ENCODE data around the gene TPST2. TPM values are rescaled to one million over a fixed set of nuclear protein-coding genes. Genes with fewer than 3 reads are reported as not detected.

The TPST2 gene
- total RNA-seq, 1 donor from 2014 or later: 28.5 TPM

DNA sequence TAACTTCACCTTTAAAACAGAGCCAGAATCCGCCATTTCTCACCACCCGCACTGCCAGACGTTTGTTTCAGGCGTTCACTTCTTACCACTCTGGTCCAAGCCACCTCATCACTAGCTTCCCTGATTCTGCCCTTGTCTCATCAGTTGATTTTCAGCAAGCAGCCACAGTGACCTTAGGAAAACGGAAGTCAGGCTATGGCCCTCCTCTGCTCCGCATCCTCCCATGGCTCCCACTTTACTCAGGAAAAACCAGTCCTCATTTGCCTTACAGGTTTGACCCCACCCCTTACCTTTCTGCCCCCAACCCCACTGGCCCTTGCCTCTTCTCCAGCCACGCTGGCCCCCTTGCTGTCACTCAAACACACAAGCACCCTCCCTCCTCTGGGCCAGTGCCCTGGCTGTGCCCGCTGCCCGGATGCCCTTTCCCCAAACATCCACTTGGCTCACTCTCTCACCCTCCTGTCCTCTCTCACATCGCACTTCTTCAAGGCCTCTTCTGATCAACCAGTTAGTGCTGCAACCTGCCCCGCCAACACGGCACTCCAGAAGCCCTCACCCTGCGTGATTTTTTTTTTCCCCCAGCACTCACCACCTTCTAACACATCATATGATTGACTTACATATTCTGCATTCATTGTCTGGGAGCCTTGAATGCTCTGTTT is 18.9 kb downstream of the TPST2 start:
- Histone ChIP-seq H3K36me3 (no peaks in the 10 kb centered on the region), H3K4me1 (peaks cover 65% of the 10 kb centered on the region), H3K27ac (replicated peaks) (peak overlapping the region; percentile 38), H3K27me3 (ENCODE audit: low read depth) (no peaks in the 10 kb centered on the region), H3K4me3 (no peak overlapping the region), H3K9me3 (replicated peaks) (no peaks in the 10 kb centered on the region)
- intact Hi-C loops (cut with micrococcal nuclease): no loop called here
- TF ChIP-seq, protein P1, sequence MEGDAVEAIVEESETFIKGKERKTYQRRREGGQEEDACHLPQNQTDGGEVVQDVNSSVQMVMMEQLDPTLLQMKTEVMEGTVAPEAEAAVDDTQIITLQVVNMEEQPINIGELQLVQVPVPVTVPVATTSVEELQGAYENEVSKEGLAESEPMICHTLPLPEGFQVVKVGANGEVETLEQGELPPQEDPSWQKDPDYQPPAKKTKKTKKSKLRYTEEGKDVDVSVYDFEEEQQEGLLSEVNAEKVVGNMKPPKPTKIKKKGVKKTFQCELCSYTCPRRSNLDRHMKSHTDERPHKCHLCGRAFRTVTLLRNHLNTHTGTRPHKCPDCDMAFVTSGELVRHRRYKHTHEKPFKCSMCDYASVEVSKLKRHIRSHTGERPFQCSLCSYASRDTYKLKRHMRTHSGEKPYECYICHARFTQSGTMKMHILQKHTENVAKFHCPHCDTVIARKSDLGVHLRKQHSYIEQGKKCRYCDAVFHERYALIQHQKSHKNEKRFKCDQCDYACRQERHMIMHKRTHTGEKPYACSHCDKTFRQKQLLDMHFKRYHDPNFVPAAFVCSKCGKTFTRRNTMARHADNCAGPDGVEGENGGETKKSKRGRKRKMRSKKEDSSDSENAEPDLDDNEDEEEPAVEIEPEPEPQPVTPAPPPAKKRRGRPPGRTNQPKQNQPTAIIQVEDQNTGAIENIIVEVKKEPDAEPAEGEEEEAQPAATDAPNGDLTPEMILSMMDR (IDR thresholded peaks at IDR 0.05; ENCODE audit: borderline replicate concordance): no peak
- DNase-seq: peak; percentile 19

- H3K9me3 ChIP-seq (replicated peaks): no peaks in the 10 kb centered on the region
- H3K27ac ChIP-seq (replicated peaks): peak overlapping the region; percentile 38
- peaks cover 60% of the 10 kb centered on the region for H3K4me1 ChIP-seq
- no peak overlapping the region for H3K4me3 ChIP-seq
- TF ChIP-seq, protein P1 (IDR thresholded peaks at IDR 0.05; ENCODE audit: borderline replicate concordance): no peak
- no peaks in the 10 kb centered on the region for H3K27me3 ChIP-seq (ENCODE audit: low read depth)
- DNase-seq: no peak
- intact Hi-C loops (cut with micrococcal nuclease): no loop called here
- H3K36me3 ChIP-seq: peaks cover 1% of the 10 kb centered on the region
Measured at GRCh38 chr22:26570115-26570514, 19.8 kb downstream of the TPST2 start.

- Histone ChIP-seq H3K4me1 (peaks cover 53% of the 10 kb centered on the region), H3K4me3 (no peak overlapping the region)
Measured at GRCh38 chr22:26568207-26568706, 21.7 kb downstream of the TPST2 start.

GRCh38 chr22:26567610-26568009 is 22.3 kb downstream of the TPST2 start:
- intact Hi-C loops (cut with micrococcal nuclease): no loop called here
- Histone ChIP-seq H3K27ac (replicated peaks) (peak overlapping the region; percentile 43), H3K9me3 (replicated peaks) (no peaks in the 10 kb centered on the region), H3K27me3 (ENCODE audit: low read depth) (no peaks in the 10 kb centered on the region), H3K4me3 (no peak overlapping the region), H3K36me3 (peaks cover 9% of the 10 kb centered on the region), H3K4me1 (peaks cover 57% of the 10 kb centered on the region)
- TF ChIP-seq, protein P1 (IDR thresholded peaks at IDR 0.05; ENCODE audit: borderline replicate concordance): no peak
- no peak for DNase-seq

More at GRCh38 chr22:26568207-26568706, 21.7 kb downstream of the TPST2 start:
- DNase-seq: no peak
- TF ChIP-seq, protein P1 (IDR thresholded peaks at IDR 0.05; ENCODE audit: borderline replicate concordance): no peak
- peaks cover 9% of the 10 kb centered on the region for H3K36me3 ChIP-seq
- H3K9me3 ChIP-seq (replicated peaks): no peaks in the 10 kb centered on the region
- intact Hi-C loops (cut with micrococcal nuclease): no loop called here
- H3K27me3 ChIP-seq (ENCODE audit: low read depth): no peaks in the 10 kb centered on the region
- peak overlapping the region; percentile 43 for H3K27ac ChIP-seq (replicated peaks)

- no peak for DNase-seq
- Histone ChIP-seq H3K27ac (replicated peaks) (no peak overlapping the region), H3K9me3 (replicated peaks) (no peaks in the 10 kb centered on the region), H3K4me1 (peaks cover 63% of the 10 kb centered on the region), H3K4me3 (no peak overlapping the region), H3K27me3 (ENCODE audit: low read depth) (no peaks in the 10 kb centered on the region), H3K36me3 (peaks cover 9% of the 10 kb centered on the region)
- TF ChIP-seq, protein P1 (IDR thresholded peaks at IDR 0.05; ENCODE audit: borderline replicate concordance): no peak
- intact Hi-C loops (cut with micrococcal nuclease): no loop called here
Measured at GRCh38 chr22:26566994-26567393, 22.9 kb downstream of the TPST2 start.

Data from left ventricle myocardium inferior (tissue), 1 donor.